Osteocyte (in vitro differentiated cells): ENCODE measurements around the gene NCKAP1. TPM values are rescaled to one million over a fixed set of nuclear protein-coding genes. Genes with fewer than 3 reads are reported as not detected.

Source experiments
- DNase-seq: peaks from one replicate; pipeline ENCODE4 v3.0.0; 2021; ENCODE audit warnings: mixed read lengths; ENCODE audit not compliant: unreplicated experiment; ENCODE audit errors: extremely low spot score
- H3K27ac Mint-ChIP-seq: one replicate; pipeline ENCODE4 v1.8.0; 2021; ENCODE audit warnings: mild to moderate bottlenecking, mixed read lengths; ENCODE audit not compliant: unreplicated experiment
- H3K27me3 Mint-ChIP-seq: one replicate; pipeline ENCODE4 v1.8.0; 2021; ENCODE audit warnings: mixed read lengths; ENCODE audit not compliant: unreplicated experiment
- H3K36me3 Mint-ChIP-seq: one replicate; pipeline ENCODE4 v1.8.0; 2021; ENCODE audit warnings: mixed read lengths; ENCODE audit not compliant: unreplicated experiment
- H3K4me1 Mint-ChIP-seq: one replicate; pipeline ENCODE4 v1.8.0; 2021; ENCODE audit warnings: mixed read lengths; ENCODE audit not compliant: unreplicated experiment
- H3K4me3 Mint-ChIP-seq: one replicate; pipeline ENCODE4 v1.8.0; 2021; ENCODE audit warnings: mild to moderate bottlenecking, moderate library complexity, mixed read lengths; ENCODE audit not compliant: unreplicated experiment
- H3K9me3 Mint-ChIP-seq: one replicate; pipeline ENCODE4 v1.8.0; 2021; ENCODE audit warnings: mixed read lengths; ENCODE audit not compliant: unreplicated experiment
- CTCF ChIP-seq: fragments of 200-600 bp; sonication (generic); IDR thresholded peaks from 2 replicates; pipeline ENCODE4 v1.5.0; 2021; ENCODE audit warnings: antibody characterized with exemption, mild to moderate bottlenecking, moderate library complexity
- total RNA-seq: library from RNA; stranded (reverse); gene quantifications from 2 replicates; pipeline ENCODE4 v1.2.1, GENCODE V29; 2021

The NCKAP1 gene
- total RNA-seq, 1 donor from 2014 or later: 165 TPM

- peaks cover 7% of the 10 kb centered on the region for H3K36me3 Mint-ChIP-seq
- DNase-seq: no peak
- H3K27me3 Mint-ChIP-seq: no peaks in the 10 kb centered on the region
- H3K4me1 Mint-ChIP-seq: peaks cover 72% of the 10 kb centered on the region
- H3K4me3 Mint-ChIP-seq: no peak overlapping the region
- H3K9me3 Mint-ChIP-seq: no peaks in the 10 kb centered on the region
- H3K27ac Mint-ChIP-seq: no peak overlapping the region
- no peak for TF ChIP-seq CTCF
Measured at GRCh38 chr2:183028108-183028507, 10.1 kb downstream of the NCKAP1 start.

- no peaks in the 10 kb centered on the region for H3K9me3 Mint-ChIP-seq
- no peaks in the 10 kb centered on the region for H3K27me3 Mint-ChIP-seq
- peaks cover 10% of the 10 kb centered on the region for H3K36me3 Mint-ChIP-seq
- no peak for TF ChIP-seq CTCF
- DNase-seq: no peak
- H3K4me3 Mint-ChIP-seq: no peak overlapping the region
- H3K4me1 Mint-ChIP-seq: peaks cover 70% of the 10 kb centered on the region
- H3K27ac Mint-ChIP-seq: no peak overlapping the region
Measured at GRCh38 chr2:183027443-183027842, 10.8 kb downstream of the NCKAP1 start.

GRCh38 chr2:183026424-183026823, 11.8 kb downstream of the NCKAP1 start:
- no peak for TF ChIP-seq CTCF
- Mint-ChIP-seq H3K4me1 (peaks cover 67% of the 10 kb centered on the region), H3K9me3 (no peaks in the 10 kb centered on the region), H3K27me3 (no peaks in the 10 kb centered on the region), H3K27ac (no peak overlapping the region), H3K4me3 (no peak overlapping the region), H3K36me3 (peaks cover 16% of the 10 kb centered on the region)
- DNase-seq: no peak

DNA sequence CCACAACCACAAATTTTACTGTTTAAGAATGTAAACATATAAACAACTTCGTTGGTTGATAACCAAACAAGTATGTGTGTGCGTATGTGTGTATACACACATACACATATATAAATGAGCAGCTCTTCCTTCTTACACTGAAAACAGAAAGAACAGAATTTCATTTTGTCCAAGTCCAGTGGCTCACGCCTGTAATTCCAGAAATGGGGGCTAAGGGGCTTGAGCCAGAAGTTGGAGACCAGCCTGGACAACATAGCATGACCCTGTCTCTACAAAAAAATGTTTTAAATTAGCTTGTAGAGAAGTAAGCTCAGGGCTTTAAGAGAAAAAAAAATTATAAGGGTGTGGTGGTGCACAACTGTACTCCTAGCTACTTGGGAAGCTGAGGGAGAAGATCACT, 12.3 kb downstream of the NCKAP1 start:
- Mint-ChIP-seq H3K27ac (no peak overlapping the region), H3K4me1 (peaks cover 67% of the 10 kb centered on the region), H3K4me3 (no peak overlapping the region), H3K36me3 (peaks cover 19% of the 10 kb centered on the region), H3K9me3 (no peaks in the 10 kb centered on the region), H3K27me3 (no peaks in the 10 kb centered on the region)
- no peak for DNase-seq
- no peak for TF ChIP-seq CTCF

DNA sequence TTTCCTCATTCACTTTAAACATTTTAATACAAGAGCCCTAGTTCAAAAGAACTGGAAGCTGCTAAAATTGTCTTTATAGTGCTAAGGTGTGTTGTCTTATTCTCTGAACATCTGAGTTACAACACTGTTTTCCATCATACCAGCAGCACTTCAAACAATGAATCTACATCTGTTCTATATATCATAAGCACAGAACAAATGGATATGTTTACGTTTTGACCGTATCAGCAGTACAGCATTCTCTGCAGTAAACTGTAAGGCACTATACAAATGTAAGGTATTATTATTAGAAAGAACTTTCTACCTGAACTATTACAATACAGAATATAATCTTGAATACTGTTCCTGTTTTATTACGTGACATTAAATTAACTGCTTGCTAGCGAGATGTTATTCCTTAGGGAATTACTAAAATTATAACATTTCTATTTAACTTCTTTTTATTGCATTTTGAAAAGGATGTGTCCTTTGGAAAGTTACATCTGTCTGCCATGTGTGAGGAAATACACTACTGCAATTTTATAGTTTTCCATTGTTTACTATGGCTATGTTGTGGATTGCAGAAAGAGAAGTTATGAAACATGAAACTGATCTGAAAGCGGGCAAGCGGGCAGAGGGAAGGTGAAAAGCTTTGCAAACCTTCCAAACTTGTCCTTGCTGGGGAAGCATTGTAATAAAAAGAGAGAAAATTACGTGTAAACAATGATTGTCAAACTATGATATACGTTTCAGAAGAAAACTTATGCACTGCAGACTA, 13.7 kb downstream of the NCKAP1 start:
- no peaks in the 10 kb centered on the region for H3K27me3 Mint-ChIP-seq
- no peak overlapping the region for H3K27ac Mint-ChIP-seq
- no peak for TF ChIP-seq CTCF
- DNase-seq: no peak
- H3K4me1 Mint-ChIP-seq: peaks cover 64% of the 10 kb centered on the region
- H3K4me3 Mint-ChIP-seq: no peak overlapping the region
- H3K9me3 Mint-ChIP-seq: no peaks in the 10 kb centered on the region
- peaks cover 28% of the 10 kb centered on the region for H3K36me3 Mint-ChIP-seq
